GM12874 (cell line): ENCODE results near the gene SIRPD.

Source experiments
- CTCF ChIP-seq: IDR thresholded peaks from 2 replicates; pipeline ENCODE4 v1.5.1; 2011; ENCODE audit warnings: low read depth, mild to moderate bottlenecking, control low read depth, low read length, moderate library complexity; ENCODE audit not compliant: insufficient read depth

The SIRPD gene

DNA sequence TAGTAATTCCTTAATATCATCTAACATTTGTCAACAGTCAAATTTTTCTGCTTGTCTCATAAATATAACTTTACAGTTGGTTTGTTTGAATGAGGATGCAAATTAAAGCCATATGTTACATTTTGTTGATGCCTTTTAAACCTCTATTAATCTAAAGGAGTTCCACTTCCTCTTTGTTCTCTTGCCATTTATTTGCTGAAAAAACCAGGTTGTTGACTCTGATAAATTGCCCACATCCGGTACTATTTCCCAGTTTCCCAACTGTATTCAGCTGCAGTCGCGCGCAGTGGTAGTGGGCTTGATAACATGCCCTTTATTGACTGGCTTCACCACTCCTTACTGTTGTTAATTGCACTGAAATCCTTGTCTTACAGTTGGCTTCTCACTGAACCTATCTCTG lies 33.5 kb downstream of the SIRPD start:
- TF ChIP-seq CTCF, result no peak

DNA sequence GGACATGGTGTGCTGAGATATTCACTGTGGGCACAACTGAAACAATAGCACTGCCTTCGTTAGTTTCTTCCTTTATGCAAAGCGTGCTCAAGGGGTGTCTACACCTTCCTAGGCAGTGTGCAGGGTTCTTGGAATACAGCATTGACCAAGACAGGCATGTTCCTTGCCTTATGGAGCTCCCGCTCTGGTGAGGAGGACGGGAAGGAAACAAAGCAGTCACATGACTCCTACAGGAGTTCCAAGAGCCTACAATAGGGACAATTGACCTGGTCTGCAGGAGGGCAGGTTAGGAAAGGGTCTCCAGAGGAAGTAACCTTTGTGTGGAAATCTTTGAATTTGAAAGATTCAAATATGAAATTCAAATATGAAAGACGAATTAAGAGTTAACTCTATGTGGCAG lies 40.5 kb downstream of the SIRPD start:
- TF ChIP-seq CTCF, result no peak

- no peak for TF ChIP-seq CTCF
Measured at GRCh38 chr20:1513801-1514200, 43.7 kb downstream of the SIRPD start.

DNA sequence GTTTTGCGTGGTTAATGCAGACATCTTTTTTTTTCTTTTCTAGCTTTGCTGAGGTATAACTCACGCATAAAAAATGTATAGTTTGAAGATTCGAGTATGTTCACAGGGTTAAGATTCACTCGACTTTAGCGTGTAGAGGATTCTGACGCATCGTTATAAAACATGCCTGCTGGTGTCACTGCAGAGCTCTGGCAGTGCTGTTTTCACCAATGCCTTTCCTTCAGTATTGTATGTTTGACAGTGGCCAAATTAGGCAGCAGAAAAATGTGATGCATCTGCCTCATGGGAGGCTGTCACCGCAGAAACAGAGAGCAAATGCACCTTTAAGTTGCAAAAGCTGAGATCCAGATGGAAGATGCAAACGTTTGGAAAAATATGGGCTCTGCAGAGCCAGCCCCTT lies 48.3 kb downstream of the SIRPD start:
- TF ChIP-seq CTCF, result peak; percentile 68

- no peak for TF ChIP-seq CTCF
Measured at GRCh38 chr20:1508574-1508973, 48.9 kb downstream of the SIRPD start.

- TF ChIP-seq CTCF, result no peak
Measured at GRCh38 chr20:1507276-1507675, 50.2 kb downstream of the SIRPD start.

GRCh38 chr20:1505871-1506270 lies 51.6 kb downstream of the SIRPD start:
- TF ChIP-seq CTCF, result no peak

- TF ChIP-seq CTCF, result no peak
Measured at GRCh38 chr20:1505361-1505760, 52.1 kb downstream of the SIRPD start.
